ENCODE results near the gene C17orf75.

GRCh38 chr17:32333187-32333586 is 8.8 kb downstream of the C17orf75 start:
- TF ChIP-seq CTCF (conservative IDR thresholded peaks at IDR 0.05; ENCODE audit: low read depth, low read length) (no peak), EZH2phosphoT487 (IDR thresholded peaks at IDR 0.05; ENCODE audit: borderline replicate concordance, low read length) (no peak), EZH2 (IDR thresholded peaks at IDR 0.05; ENCODE audit: low read length, unreplicated experiment) (no peak)
